K562 (cell line): ENCODE results near the gene RAB5B. TPM values are rescaled to one million over a fixed set of nuclear protein-coding genes. Genes with fewer than 3 reads are reported as not detected.

Experiments used
- ATAC-seq: fragments of 200-7000 bp; cut with Tn5 transposase; 3 replicates; pipeline ENCODE4 v1.9.1; 2020; ENCODE audit warnings: moderate library complexity
- BruUV-seq: library from RNA; stranded (reverse); fragments of 400-500 nt; replicated peaks from 2 replicates; lab custom pipeline; 2021; lab: Mats Ljungman, UMichigan
- CTCF ChIA-PET: fragments of 300-600 bp; formaldehyde crosslinking; extraction: SDS; loops from one replicate; lab custom pipeline; 2021; ENCODE audit warnings: low intra/inter-chr PET ratio; lab: Yijun Ruan, JAX
- POLR2A ChIA-PET: fragments of 300-600, 350-650 bp; sonication (Branson Sonifier 250); formaldehyde crosslinking; extraction: SDS; loops from one replicate; lab custom pipeline; 2021; ENCODE audit warnings: antibody characterized with exemption, inconsistent platforms; lab: Yijun Ruan, JAX
- DNase-seq, 4 experiments: peaks; one replicate each; pipeline versions ENCODE4 v3.0.0 to v3.0.0-alpha.2; 2011 to 2018; ENCODE audit warnings: low spot score in 3 of 4, mixed read lengths in 3 of 4; ENCODE audit errors: extremely low read depth in 1 of 4
- FAIRE-seq: peaks from 2 replicates; lab custom pipeline; 2011; peaks lifted over from hg19 to GRCh38; lab: Jason Lieb, UNC
- H2AFZ ChIP-seq: 2 replicates; pipeline ENCODE4 v1.6.0; 2011; ENCODE audit warnings: low read depth, low read length, control low read depth, inconsistent platforms
- H3K27ac ChIP-seq: fragments of 200-600 bp; 3 replicates; pipeline ENCODE4 v1.8.0; 2011; ENCODE audit warnings: low read depth, mild to moderate bottlenecking, control low read depth, inconsistent platforms, low read length, moderate library complexity, mixed read lengths; ENCODE audit errors: extremely low read depth
- H3K27me3 ChIP-seq, 2 experiments: fragments of 300-600 bp in 1 of 2; 2 replicates in 1 of 2; 3 replicates in 1 of 2; pipeline versions ENCODE4 v1.6.0 to v1.8.0; 2011; ENCODE audit warnings: inconsistent platforms in 2 of 2, low read length in 2 of 2, mild to moderate bottlenecking in 1 of 2, mixed read lengths in 1 of 2, moderate library complexity in 1 of 2; ENCODE audit not compliant: control insufficient read depth in 2 of 2, insufficient read depth in 2 of 2
- H3K36me3 ChIP-seq: fragments of 300-600 bp; 3 replicates; pipeline ENCODE4 v1.8.0; 2011; ENCODE audit warnings: mild to moderate bottlenecking, low read length, inconsistent platforms; ENCODE audit not compliant: control insufficient read depth, insufficient read depth
- H3K4me1 ChIP-seq, 2 experiments: fragments of 200-600 bp in 1 of 2; replicated peaks in 1 of 2; 2 replicates in 1 of 2; 3 replicates in 1 of 2; pipeline versions ENCODE4 v1.5.1 to v1.8.0; 2011; ENCODE audit warnings: inconsistent platforms in 2 of 2, low read length in 2 of 2, mild to moderate bottlenecking in 1 of 2, mixed read lengths in 1 of 2, moderate library complexity in 1 of 2; ENCODE audit not compliant: control insufficient read depth in 2 of 2, insufficient read depth in 2 of 2
- H3K4me2 ChIP-seq: 2 replicates; pipeline ENCODE4 v1.6.1; 2011; ENCODE audit warnings: low read length, control low read depth, inconsistent platforms, mixed read lengths; ENCODE audit not compliant: insufficient read depth
- H3K4me3 ChIP-seq: fragments of 200-600 bp; sonication (generic), shearing (Covaris generic); 2 replicates; pipeline ENCODE4 v1.5.1; 2016; ENCODE audit warnings: control low read depth, inconsistent platforms
- H3K79me2 ChIP-seq: fragments of 200-600 bp; 3 replicates; pipeline ENCODE4 v1.8.0; 2011; ENCODE audit warnings: low read length, inconsistent platforms; ENCODE audit not compliant: control insufficient read depth, insufficient read depth
- H3K9ac ChIP-seq, 2 experiments: 2 replicates each; pipeline versions ENCODE4 v1.6.0 to v1.6.1; 2011; ENCODE audit warnings: low read depth in 2 of 2, low read length in 2 of 2, control low read depth in 1 of 2, inconsistent platforms in 1 of 2, mild to moderate bottlenecking in 1 of 2, mixed read lengths in 1 of 2; ENCODE audit not compliant: insufficient read depth in 1 of 2
- H3K9me1 ChIP-seq: one replicate; pipeline ENCODE4 v1.6.0; 2011; ENCODE audit warnings: inconsistent platforms, mild to moderate bottlenecking, low read length, moderate library complexity; ENCODE audit not compliant: control insufficient read depth, insufficient read depth
- H3K9me3 ChIP-seq: replicated peaks from 2 replicates; pipeline ENCODE4 v1.5.1; 2011; ENCODE audit warnings: low read depth, low read length, inconsistent platforms; ENCODE audit not compliant: control insufficient read depth, insufficient read depth
- H4K20me1 ChIP-seq: replicated peaks from 2 replicates; pipeline ENCODE4 v1.6.1; 2011; ENCODE audit warnings: low read length, inconsistent platforms, mixed read lengths; ENCODE audit not compliant: control insufficient read depth, insufficient read depth
- CAMTA2 ChIP-seq: fragments of 250-450 bp; sonication (Bioruptor Pico); conservative IDR thresholded peaks from 2 replicates; pipeline ENCODE4 v1.5.1; 2022
- MED1 ChIP-seq: sonication (generic); formaldehyde crosslinking; IDR thresholded peaks from 2 replicates; pipeline ENCODE4 v1.8.1; 2023; ENCODE audit warnings: missing genetic modification reagents, borderline replicate concordance
- NONO ChIP-seq, 2 experiments: fragments of 200-400 bp in 1 of 2; fragments of 450-650 bp in 1 of 2; formaldehyde crosslinking in 1 of 2; IDR thresholded peaks; 2 replicates each; pipeline ENCODE4 v1.6.1; 2017; ENCODE audit warnings: low read depth in 2 of 2, mild to moderate bottlenecking in 2 of 2, moderate library complexity in 2 of 2, low read length in 1 of 2
- RBM14 ChIP-seq: fragments of 200-400 bp; formaldehyde crosslinking; IDR thresholded peaks from 2 replicates; pipeline ENCODE4 v1.6.1; 2018; ENCODE audit warnings: low read depth, mild to moderate bottlenecking, low read length, moderate library complexity, borderline replicate concordance; ENCODE audit not compliant: insufficient read depth
- SMAD1 ChIP-seq: fragments of 150-350 bp; IDR thresholded peaks from 2 replicates; pipeline ENCODE4 v1.6.1; 2014; ENCODE audit warnings: low read length, low read depth; ENCODE audit not compliant: partially characterized antibody
- ZFP30 ChIP-seq: fragments of 250-450 bp; sonication (Bioruptor Pico); IDR thresholded peaks from 2 replicates; pipeline ENCODE4 v1.8.0; 2022; ENCODE audit warnings: moderate library complexity, mild to moderate bottlenecking, inconsistent platforms, borderline replicate concordance
- ZNF224 ChIP-seq: sonication (generic); formaldehyde crosslinking; IDR thresholded peaks from 2 replicates; pipeline ENCODE4 v1.8.0; 2022; ENCODE audit warnings: mild to moderate bottlenecking, missing genetic modification reagents
- ZNF785 ChIP-seq: fragments of 250-450 bp; sonication (Bioruptor Pico); IDR thresholded peaks from 2 replicates; pipeline ENCODE4 v1.4.0; 2020; ENCODE audit warnings: mild to moderate bottlenecking
- WGBS: fragments of 100-300 bp; shearing (Covaris generic); methylation state at CpG from one replicate; pipeline ENCODE4 v1.1.6; 2016; ENCODE audit warnings: low coverage, mixed read lengths; ENCODE audit not compliant: insufficient coverage; ENCODE audit errors: missing lambda C conversion rate; 5-methylcytosine and 5-hydroxymethylcytosine counted together
- in situ Hi-C: fragments of 300-500 bp; cut with MboI; formaldehyde crosslinking; loops from 4 replicates; pipeline ENCODE4 v1.15.0; 2018; ENCODE audit warnings: inconsistent platforms, mixed read lengths
- intact Hi-C: fragments of 100-400 bp; cut with micrococcal nuclease; formaldehyde crosslinking; loops from 2 replicates; pipeline ENCODE4 v1.14.2; 2022
- polyA plus RNA-seq, 8 experiments: library from polyadenylated mRNA; depleted of rRNA in 4 of 8; stranded (reverse) in 5 of 8; unstranded in 3 of 8; fragments of >200 nt; fragmentation: Nextera tagmentation in 2 of 8; fragmentation: Illumina TruSeq in 1 of 8; extraction: Ambion mirVana in 2 of 8; extraction: Trizol in 1 of 8; gene quantifications; 2 replicates each; pipeline versions ENCODE4 v1.2.1 to v1.2.3, GENCODE V29; 2011 to 2014; ENCODE audit warnings: inconsistent platforms in 1 of 8, missing spikeins in 1 of 8
- total RNA-seq, 7 experiments: library from RNA; depleted of rRNA in 6 of 7; stranded (reverse); fragments of >200 nt in 6 of 7; fragmentation: Illumina TruSeq in 2 of 7; extraction: Trizol in 2 of 7; gene quantifications; 2 replicates each; pipeline versions ENCODE4 v1.2.1 to v1.2.3, GENCODE V29; 2011 to 2021; ENCODE audit warnings: low replicate concordance in 1 of 7
- TF ChIP-seq, protein P1 (sequence below): fragments of 450-650 bp; formaldehyde crosslinking; IDR thresholded peaks from 2 replicates; pipeline ENCODE4 v1.4.0; 2020; ENCODE audit warnings: mild to moderate bottlenecking, mixed read lengths
- TF ChIP-seq, protein P2 (sequence below): fragments of 450-650 bp; IDR thresholded peaks from 2 replicates; pipeline ENCODE4 v1.6.1; 2017; ENCODE audit warnings: antibody characterized with exemption, mild to moderate bottlenecking
- TF ChIP-seq, protein P3 (sequence below): fragments of 450-650 bp; IDR thresholded peaks from 2 replicates; pipeline ENCODE4 v1.7.0; 2016; ENCODE audit warnings: borderline replicate concordance

RAB5B gene
- total and polyA plus RNA-seq, 9 of the 15 experiments (the other 6 are each of a cell fraction or from before 2014, with no cell fraction given), result 6.8 to 73.8 (median 25.2) TPM

- Histone ChIP-seq H3K4me2 (no peak overlapping the region), H3K79me2 (no peaks in the 10 kb centered on the region; the same call in 2 of the 3 replicates), H3K27me3 (no peaks in the 10 kb centered on the region), H4K20me1 (no peaks in the 10 kb centered on the region), H3K4me3 (no peak overlapping the region), H3K27ac (no peak overlapping the region), H2AFZ (no peak overlapping the region), H3K36me3 (peaks cover 43% of the 10 kb centered on the region), H3K9me3 (no peaks in the 10 kb centered on the region), H3K9ac (no peak overlapping the region), H3K9me1 (no peaks in the 10 kb centered on the region), H3K4me1 (peaks cover 7 to 9% of the 10 kb centered on the region in 2 experiments; a peak in 3 of 5 replicates)
- intact Hi-C loops, result no loop called here
- BruUV-seq, result no TSS peak
- no peak for ATAC-seq
- WGBS, result 47% methylated on average over 2 of the region's 2 CpGs
- no peak for DNase-seq
- POLR2A ChIA-PET, result interaction anchor here (1.1 to 5.9 kb wide), 3 partner anchors 11 to 140 kb away, joined by 4 to 49 read pairs (median 15); partner anchors contain the start of genes RAB5B and SUOX
- no peak for FAIRE-seq
- in situ Hi-C loops, result no loop called here
- CTCF ChIA-PET, result no interaction called here
- TF ChIP-seq ZNF785 (CRISPR knock-in tag), result no peak
- TF ChIP-seq, protein P1, sequence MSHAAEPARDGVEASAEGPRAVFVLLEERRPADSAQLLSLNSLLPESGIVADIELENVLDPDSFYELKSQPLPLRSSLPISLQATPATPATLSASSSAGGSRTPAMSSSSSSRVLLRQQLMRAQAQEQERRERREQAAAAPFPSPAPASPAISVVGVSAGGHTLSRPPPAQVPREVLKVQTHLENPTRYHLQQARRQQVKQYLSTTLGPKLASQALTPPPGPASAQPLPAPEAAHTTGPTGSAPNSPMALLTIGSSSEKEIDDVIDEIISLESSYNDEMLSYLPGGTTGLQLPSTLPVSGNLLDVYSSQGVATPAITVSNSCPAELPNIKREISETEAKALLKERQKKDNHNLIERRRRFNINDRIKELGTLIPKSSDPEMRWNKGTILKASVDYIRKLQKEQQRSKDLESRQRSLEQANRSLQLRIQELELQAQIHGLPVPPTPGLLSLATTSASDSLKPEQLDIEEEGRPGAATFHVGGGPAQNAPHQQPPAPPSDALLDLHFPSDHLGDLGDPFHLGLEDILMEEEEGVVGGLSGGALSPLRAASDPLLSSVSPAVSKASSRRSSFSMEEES (CRISPR knock-in tag), result no peak
- TF ChIP-seq, protein P2, sequence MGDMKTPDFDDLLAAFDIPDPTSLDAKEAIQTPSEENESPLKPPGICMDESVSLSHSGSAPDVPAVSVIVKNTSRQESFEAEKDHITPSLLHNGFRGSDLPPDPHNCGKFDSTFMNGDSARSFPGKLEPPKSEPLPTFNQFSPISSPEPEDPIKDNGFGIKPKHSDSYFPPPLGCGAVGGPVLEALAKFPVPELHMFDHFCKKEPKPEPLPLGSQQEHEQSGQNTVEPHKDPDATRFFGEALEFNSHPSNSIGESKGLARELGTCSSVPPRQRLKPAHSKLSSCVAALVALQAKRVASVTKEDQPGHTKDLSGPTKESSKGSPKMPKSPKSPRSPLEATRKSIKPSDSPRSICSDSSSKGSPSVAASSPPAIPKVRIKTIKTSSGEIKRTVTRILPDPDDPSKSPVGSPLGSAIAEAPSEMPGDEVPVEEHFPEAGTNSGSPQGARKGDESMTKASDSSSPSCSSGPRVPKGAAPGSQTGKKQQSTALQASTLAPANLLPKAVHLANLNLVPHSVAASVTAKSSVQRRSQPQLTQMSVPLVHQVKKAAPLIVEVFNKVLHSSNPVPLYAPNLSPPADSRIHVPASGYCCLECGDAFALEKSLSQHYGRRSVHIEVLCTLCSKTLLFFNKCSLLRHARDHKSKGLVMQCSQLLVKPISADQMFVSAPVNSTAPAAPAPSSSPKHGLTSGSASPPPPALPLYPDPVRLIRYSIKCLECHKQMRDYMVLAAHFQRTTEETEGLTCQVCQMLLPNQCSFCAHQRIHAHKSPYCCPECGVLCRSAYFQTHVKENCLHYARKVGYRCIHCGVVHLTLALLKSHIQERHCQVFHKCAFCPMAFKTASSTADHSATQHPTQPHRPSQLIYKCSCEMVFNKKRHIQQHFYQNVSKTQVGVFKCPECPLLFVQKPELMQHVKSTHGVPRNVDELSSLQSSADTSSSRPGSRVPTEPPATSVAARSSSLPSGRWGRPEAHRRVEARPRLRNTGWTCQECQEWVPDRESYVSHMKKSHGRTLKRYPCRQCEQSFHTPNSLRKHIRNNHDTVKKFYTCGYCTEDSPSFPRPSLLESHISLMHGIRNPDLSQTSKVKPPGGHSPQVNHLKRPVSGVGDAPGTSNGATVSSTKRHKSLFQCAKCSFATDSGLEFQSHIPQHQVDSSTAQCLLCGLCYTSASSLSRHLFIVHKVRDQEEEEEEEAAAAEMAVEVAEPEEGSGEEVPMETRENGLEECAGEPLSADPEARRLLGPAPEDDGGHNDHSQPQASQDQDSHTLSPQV, result no peak
- TF ChIP-seq, protein P3, sequence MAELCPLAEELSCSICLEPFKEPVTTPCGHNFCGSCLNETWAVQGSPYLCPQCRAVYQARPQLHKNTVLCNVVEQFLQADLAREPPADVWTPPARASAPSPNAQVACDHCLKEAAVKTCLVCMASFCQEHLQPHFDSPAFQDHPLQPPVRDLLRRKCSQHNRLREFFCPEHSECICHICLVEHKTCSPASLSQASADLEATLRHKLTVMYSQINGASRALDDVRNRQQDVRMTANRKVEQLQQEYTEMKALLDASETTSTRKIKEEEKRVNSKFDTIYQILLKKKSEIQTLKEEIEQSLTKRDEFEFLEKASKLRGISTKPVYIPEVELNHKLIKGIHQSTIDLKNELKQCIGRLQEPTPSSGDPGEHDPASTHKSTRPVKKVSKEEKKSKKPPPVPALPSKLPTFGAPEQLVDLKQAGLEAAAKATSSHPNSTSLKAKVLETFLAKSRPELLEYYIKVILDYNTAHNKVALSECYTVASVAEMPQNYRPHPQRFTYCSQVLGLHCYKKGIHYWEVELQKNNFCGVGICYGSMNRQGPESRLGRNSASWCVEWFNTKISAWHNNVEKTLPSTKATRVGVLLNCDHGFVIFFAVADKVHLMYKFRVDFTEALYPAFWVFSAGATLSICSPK, result no peak
- TF ChIP-seq NONO (IDR thresholded peaks at IDR 0.05; ENCODE audit: low read depth in 2 of 2, low read length in 1 of 2), result no peak
- TF ChIP-seq ZNF224 (CRISPR knock-in tag), result no peak
- no peak for TF ChIP-seq SMAD1
- no peak for TF ChIP-seq RBM14
- no peak for TF ChIP-seq MED1 (CRISPR knock-in tag)
- no peak for TF ChIP-seq ZFP30
- TF ChIP-seq CAMTA2 (CRISPR knock-in tag), result no peak
Measured at GRCh38 chr12:55984861-55985260, 11.0 kb downstream of the RAB5B start.
